SU-DHL-6 (cell line): ENCODE measurements around the gene SFSWAP.

ENCODE experiments used
- EZH2phosphoT487 ChIP-seq: fragments of 200-600 bp; sonication (generic), shearing (Covaris generic); conservative IDR thresholded peaks from 2 replicates; pipeline ENCODE4 v1.6.1; 2018; ENCODE audit warnings: mild to moderate bottlenecking, antibody characterized with exemption, low read length, moderate library complexity, mixed read lengths
- TF ChIP-seq, protein P1 (sequence below): fragments of 200-600 bp; sonication (generic); IDR thresholded peaks from one replicate; pipeline ENCODE4 v1.5.1; 2017; ENCODE audit warnings: antibody characterized with exemption, mild to moderate bottlenecking, low read length, moderate library complexity; ENCODE audit not compliant: insufficient read depth, poor library complexity, severe bottlenecking

DNA sequence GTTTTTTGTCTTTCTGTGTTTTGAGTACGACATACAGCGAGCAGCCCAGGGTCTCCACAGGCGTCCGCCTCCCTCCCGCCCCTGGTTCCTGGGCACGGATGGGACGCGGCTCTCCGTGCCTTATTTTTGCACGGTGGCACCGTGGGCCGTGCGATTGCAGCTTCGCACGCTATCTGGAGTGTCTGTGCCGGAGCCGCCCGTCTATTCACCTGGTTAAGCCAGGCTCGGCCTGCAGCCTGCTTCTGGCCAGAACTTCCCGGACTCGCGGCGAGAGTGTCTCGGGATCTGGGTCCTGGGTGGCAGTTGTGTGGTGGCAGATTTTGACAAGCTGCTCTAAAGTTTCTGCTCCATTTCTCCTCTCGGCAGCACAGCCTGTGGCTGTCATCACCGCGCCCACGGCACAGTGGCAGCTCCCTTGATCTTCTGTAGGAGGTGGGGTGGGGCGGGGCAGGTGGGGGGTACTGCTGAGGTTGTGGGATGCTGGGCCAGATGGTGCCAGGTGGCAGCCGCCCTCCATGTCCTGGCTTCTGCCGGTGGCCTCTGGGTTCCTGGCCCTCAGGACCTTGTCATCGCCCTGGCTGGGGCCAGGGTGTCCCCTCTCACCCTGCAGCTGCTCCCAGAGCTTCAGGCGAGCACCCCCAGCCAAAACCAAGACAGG, 120.2 kb downstream of the SFSWAP start:
- TF ChIP-seq, protein P1, sequence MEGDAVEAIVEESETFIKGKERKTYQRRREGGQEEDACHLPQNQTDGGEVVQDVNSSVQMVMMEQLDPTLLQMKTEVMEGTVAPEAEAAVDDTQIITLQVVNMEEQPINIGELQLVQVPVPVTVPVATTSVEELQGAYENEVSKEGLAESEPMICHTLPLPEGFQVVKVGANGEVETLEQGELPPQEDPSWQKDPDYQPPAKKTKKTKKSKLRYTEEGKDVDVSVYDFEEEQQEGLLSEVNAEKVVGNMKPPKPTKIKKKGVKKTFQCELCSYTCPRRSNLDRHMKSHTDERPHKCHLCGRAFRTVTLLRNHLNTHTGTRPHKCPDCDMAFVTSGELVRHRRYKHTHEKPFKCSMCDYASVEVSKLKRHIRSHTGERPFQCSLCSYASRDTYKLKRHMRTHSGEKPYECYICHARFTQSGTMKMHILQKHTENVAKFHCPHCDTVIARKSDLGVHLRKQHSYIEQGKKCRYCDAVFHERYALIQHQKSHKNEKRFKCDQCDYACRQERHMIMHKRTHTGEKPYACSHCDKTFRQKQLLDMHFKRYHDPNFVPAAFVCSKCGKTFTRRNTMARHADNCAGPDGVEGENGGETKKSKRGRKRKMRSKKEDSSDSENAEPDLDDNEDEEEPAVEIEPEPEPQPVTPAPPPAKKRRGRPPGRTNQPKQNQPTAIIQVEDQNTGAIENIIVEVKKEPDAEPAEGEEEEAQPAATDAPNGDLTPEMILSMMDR: no peak
- no peak for TF ChIP-seq EZH2phosphoT487
